ENCODE data around the gene CEMIP. TPM values are rescaled to one million over a fixed set of nuclear protein-coding genes. Genes with fewer than 3 reads are reported as not detected.

Gene CEMIP
- total and polyA plus RNA-seq, 2 of the 4 experiments (the other 2 are of a cell fraction) = 63.8 to 78.0 TPM

GRCh38 chr15:80978685-80979329 lies 199.6 kb downstream of the CEMIP start:
- H2AFZ ChIP-seq (replicated peaks; ENCODE audit: low read length, poor library complexity) = no peak overlapping the region
- peak; percentile 77 for ATAC-seq (ENCODE audit: low read depth)
- dilution Hi-C loops (cut with HindIII; ENCODE audit: low sequenced_read_pairs, unreplicated experiment) = no loop called here
- H3K23ac ChIP-seq (ENCODE audit: low read depth, low read length) = no peak overlapping the region
- H4K20me1 ChIP-seq (ENCODE audit: insufficient read depth, low read length) = peaks cover 14% of the 10 kb centered on the region
- DNase-seq = peak; percentile 61
- ChIA-PET POLR2A (ENCODE audit: unreplicated experiment) (no interaction called here), CTCF (interaction anchor here (1.7 to 2.3 kb wide), 2 partner anchors 9 to 287 kb away, joined by 5 to 10 read pairs; no protein-coding TSS in a partner anchor)
- 0 out of 2 replicates have a peak overlapping the region, but pooled peaks have one; percentile 23 for H3K27ac ChIP-seq (ENCODE audit: insufficient read depth, low read length)
- no peak overlapping the region for H3K9ac ChIP-seq (ENCODE audit: low read depth, low read length)
- no peak overlapping the region for H4K8ac ChIP-seq (ENCODE audit: low read depth in 2 of 2, low read length in 2 of 2)
- no peak overlapping the region for H3K18ac ChIP-seq (ENCODE audit: low read depth, low read length)
- peaks cover 41 to 62% of the 10 kb centered on the region in 2 experiments for H3K79me1 ChIP-seq (ENCODE audit: low read depth in 1 of 2, low read length in 2 of 2)
- H3K4me2 ChIP-seq (ENCODE audit: low read depth, low read length) = no peak overlapping the region
- 90% methylated on average over 3 of the region's 7 CpGs; no CpG with 5 or more reads in 1 of the 2 experiments for WGBS, 2 experiments (ENCODE audit: extremely low coverage in 2 of 2, insufficient read length in 1 of 2)
- H2BK5ac ChIP-seq (ENCODE audit: low read depth, low read length, poor library complexity, severe bottlenecking) = no peak overlapping the region
- H3K4me3 ChIP-seq (ENCODE audit: insufficient read depth, low read depth, low read length) = no peak overlapping the region
- H2AK5ac ChIP-seq (ENCODE audit: low read depth, low read length) = no peak overlapping the region
- H3K9me1 ChIP-seq (ENCODE audit: insufficient read depth, low read length) = peaks cover 8% of the 10 kb centered on the region
- no peaks in the 10 kb centered on the region for H3K27me3 ChIP-seq (ENCODE audit: control insufficient read depth, insufficient read depth, low read length)
- intact Hi-C loops (cut with micrococcal nuclease) = no loop called here
- no peak overlapping the region for H3K56ac ChIP-seq (ENCODE audit: extremely low read depth, insufficient read depth, low read length)
- TF ChIP-seq USF2 (IDR thresholded peaks at IDR 0.05; ENCODE audit: low read depth, low read length) (no peak), MXI1 (IDR thresholded peaks at IDR 0.05; ENCODE audit: borderline replicate concordance, low read depth, low read length) (no peak), MAZ (IDR thresholded peaks at IDR 0.05; ENCODE audit: borderline replicate concordance, low read depth, low read length) (no peak), FOS (IDR thresholded peaks at IDR 0.05; ENCODE audit: low read depth, low read length) (peak; percentile 65), MAFK (IDR thresholded peaks at IDR 0.05; ENCODE audit: low read depth, low read length) (no peak)
- H2BK20ac ChIP-seq (ENCODE audit: low read depth, low read length) = no peak overlapping the region
- H4K91ac ChIP-seq (ENCODE audit: insufficient read depth, low read depth, low read length) = no peak overlapping the region
- H4K5ac ChIP-seq (ENCODE audit: low read depth, low read length) = no peak overlapping the region
- H3K4ac ChIP-seq (ENCODE audit: low read depth, low read length) = no peak overlapping the region
- in situ Hi-C loops (cut with MboI; ENCODE audit: low sequenced_read_pairs) = no loop called here
- no peaks in the 10 kb centered on the region for H3K9me3 ChIP-seq (ENCODE audit: control insufficient read depth, insufficient read depth, low read length)
- TSS peak; percentile 85 for BruUV-seq (replicated peaks)
- peaks cover 13% of the 10 kb centered on the region for H3K36me3 ChIP-seq (ENCODE audit: control insufficient read depth, insufficient read depth, low read length)
- H2BK15ac ChIP-seq (ENCODE audit: low read depth, low read length) = no peak overlapping the region
- H3K14ac ChIP-seq (replicated peaks; ENCODE audit: low read depth, low read length) = peak overlapping the region; percentile 29; the same call in 1 of the 2 replicates
- H2BK120ac ChIP-seq (ENCODE audit: low read depth, low read length) = no peak overlapping the region
- H3K4me1 ChIP-seq (ENCODE audit: control insufficient read depth, insufficient read depth, low read length) = peaks cover 5% of the 10 kb centered on the region
- no peak overlapping the region for H2AK9ac ChIP-seq (replicated peaks; ENCODE audit: low read depth, low read length, poor library complexity)

Data from IMR-90 (cell line).